Stimulated activated CD4-positive, alpha-beta T cell treated with anti-CD3 and anti-CD28 coated beads, Interleukin-15, amount 100 ng/mL, for 48 hours (primary cell): ENCODE results near the gene LAMA5.

Experiments
- DNase-seq, 2 donors: peaks; one replicate each; pipeline ENCODE4 v3.0.0-alpha.2; 2020; ENCODE audit warnings: low read depth in 2 of 2

Gene LAMA5

GRCh38 chr20:62287759-62288534 lies 79.2 kb downstream of the LAMA5 start:
- DNase-seq: no peak

DNA sequence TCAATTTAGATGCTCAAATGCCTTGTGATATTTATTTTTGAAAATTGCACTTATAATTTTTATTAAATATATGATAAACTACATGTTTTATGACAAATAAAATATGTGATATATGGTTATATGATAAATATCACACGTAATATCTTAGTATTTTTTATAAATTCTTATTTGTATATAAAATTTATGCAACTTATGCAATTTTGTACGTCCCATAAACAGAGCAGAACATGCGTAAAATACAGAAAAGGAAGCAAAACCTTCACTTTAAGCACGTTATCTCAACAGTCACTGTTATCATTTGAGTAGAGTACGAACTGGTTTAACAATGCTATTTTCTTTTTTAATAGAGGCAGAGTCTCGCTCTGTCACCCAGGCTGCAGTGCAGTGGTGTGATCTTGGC lies 80.0 kb downstream of the LAMA5 start:
- DNase-seq: no peak

DNA sequence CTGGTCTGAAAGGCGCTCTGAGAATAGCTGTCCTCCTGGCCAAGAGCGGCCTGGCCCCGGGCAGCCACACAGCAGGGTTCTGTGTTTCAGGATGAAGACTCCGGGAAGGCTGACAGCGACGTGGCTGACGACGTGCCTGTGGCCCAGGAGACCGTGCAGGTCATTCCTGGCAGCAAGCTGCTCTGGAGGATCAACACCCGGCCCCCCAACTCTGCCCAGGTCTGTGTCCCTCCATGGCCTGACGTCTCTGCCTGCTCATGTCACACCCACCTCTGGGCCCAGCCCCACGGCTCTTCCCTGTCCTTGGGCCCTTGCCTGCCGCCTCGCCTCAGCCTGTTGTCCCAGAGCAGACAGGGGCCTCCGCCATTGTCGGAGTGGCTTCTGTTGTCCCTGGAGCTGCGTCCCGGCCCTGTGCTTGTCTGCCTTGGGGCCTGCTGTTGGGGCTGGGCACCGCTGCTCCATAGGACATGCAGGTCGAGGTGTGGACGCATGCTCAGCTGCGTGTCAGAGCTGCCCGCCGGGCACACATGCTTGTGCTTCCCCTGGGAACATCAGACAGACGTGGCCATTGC lies 80.5 kb downstream of the LAMA5 start:
- no peak for DNase-seq

GRCh38 chr20:62285722-62286121 lies 81.4 kb downstream of the LAMA5 start:
- no peak for DNase-seq

DNA sequence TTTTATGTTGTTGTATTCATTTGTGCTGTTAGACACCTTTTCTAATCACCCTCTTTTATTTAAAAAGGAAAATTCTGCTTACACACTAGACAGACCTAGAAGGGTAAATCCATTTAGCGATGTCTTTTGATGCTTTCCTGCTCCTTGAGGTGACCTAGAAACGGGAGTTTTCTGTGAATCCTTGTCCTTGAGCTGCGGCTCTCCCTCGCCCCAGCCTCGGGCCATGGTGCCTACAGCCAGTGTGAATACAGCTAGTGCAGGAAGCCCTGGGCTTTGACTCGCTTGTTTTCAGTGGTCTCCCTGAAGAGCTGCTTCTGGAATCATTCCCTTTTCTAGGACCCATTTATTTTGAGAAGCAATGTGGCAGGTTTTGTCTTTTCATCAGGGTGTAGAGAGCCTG lies 82.0 kb downstream of the LAMA5 start:
- DNase-seq: no peak

DNA sequence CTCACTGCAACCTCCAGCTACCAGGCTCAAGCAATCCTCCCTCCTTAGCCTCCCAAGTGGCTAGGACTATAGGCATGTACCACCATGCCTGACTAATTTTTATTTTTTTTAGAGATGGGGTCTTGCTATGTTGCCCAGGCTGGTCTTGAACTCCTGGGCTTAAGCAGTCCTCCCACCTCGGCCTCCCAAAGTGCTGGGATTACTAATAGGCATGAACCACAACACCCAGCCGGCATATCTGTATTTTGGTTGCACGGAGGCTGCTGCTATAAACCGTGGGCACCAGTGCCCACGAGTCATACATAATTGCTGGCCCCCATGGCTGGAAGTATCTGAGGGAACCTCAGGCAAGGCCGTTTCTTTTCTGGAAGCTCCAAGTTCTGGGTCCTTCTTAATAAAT lies 82.7 kb downstream of the LAMA5 start:
- no peak for DNase-seq

- no peak for DNase-seq
Observed at GRCh38 chr20:62282877-62283503, 84.1 kb downstream of the LAMA5 start.

- no peak for DNase-seq
Observed at GRCh38 chr20:62282103-62282502, 85.0 kb downstream of the LAMA5 start.

DNA sequence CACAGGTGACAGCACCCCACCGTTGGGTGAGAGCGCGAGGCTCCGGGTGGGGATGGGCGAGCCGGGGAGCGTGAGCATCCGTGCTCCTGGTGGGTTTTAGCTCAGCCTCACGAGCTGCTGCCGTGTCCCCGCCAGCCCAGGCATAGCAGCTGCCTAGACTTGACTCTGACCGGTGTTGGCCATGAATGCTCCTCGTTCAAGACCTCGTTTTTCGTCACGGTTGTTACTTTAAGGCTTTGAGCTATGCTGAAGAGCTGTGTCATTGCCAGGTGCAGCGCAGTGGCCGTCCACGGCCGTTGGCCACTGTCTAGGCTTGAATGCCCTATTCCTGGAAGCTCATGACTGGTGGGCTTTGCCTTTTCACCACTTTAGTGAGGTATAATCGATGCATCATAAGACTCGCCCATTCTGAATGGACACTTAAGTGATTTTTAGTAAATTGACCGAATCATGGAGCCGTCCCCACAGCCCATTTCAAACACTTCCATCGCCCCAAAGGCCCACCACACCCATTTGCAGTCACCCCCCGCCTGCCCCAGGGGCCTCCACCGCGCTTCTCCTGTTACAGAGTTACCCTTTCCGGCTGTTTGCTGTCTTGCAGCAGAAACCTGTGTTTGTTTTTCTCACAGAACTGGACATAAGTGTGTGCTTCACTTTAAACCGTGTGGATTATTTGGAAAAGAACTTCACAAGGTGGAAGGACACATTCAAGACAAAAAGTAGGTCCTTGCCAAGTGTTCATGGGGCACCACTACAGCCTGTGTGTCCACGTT lies 85.8 kb downstream of the LAMA5 start:
- no peak for DNase-seq

GRCh38 chr20:62280303-62280702 lies 86.8 kb downstream of the LAMA5 start:
- DNase-seq: no peak

DNA sequence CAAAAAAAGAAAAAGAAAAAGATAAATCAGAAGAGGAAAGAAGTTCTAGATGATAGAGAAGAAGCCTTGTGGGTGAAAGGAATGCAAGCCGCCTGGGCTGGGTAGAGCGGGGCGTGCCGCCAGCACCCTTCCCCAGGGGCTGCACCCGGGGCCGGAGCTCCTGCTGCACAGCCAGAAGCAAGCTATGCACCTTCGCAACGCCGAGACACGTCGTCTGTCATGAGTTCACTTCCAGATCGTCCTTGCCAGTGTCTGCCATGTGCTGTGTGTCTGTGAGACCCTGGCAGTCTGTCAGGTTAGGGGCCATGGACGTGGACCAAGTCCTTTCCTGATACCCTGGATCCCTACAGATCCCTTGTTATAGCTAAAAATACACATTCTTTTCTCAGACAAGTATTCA lies 89.9 kb downstream of the LAMA5 start:
- no peak for DNase-seq

DNA sequence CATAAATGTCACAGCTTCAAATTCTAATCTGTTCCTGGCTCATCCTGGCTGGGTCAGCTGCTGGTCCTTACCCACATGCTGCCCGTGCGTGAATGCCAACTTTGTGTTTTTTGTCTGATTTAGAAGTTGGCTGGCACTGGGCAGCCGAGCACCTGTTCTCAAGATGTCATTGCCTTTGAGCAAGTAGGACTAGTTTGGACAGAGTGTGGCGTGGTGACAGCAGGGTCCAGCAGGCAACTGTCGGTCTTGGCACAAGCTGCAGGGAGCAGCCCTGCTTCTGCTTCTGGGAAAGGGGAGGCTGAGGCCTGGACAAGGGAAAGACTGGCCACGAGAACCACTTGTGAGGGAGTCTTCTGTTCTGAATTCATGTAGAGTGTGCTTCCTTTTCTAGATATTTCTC lies 90.7 kb downstream of the LAMA5 start:
- DNase-seq: no peak

DNA sequence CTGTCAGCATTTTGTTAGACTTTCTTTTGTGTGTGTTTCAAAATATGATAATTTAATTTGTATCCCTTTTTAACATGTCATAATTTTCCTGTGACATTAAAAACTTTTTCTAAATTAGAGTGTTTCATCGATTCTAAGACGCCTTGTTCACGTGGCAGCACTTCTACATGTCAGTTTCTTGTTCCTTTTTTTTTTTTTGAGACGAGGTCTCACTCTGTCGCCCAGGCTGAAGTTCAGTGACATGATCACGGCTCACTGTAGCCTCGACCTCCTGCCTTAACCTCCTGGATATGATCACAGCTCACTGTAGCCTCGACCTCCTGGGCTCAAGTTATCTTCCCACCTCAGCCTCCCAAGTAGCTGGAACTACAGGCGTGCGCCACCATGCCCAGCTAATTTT lies 91.9 kb downstream of the LAMA5 start:
- no peak for DNase-seq

- no peak for DNase-seq
Observed at GRCh38 chr20:62274332-62274950, 92.7 kb downstream of the LAMA5 start.

DNA sequence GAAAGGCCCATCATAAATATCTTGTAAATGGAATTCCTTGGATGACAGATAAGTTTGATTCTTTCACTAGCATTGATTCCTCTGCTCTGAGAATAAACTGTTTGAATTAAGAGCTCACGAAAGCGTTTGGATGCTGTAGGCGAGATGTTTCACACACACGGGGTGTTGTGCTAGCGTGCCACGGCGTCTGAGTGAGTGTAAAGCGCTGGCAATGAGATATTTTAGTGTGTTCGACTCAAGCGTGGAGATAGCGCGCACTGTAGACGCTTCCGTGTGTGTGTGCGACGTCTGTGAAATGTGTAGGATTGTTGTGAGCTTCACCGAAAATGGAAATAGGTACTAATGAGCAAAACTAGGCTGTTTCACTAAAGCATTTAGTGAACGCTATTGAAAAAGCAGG lies 93.7 kb downstream of the LAMA5 start:
- DNase-seq: no peak

GRCh38 chr20:62272200-62272599 lies 94.9 kb downstream of the LAMA5 start:
- DNase-seq: no peak

- no peak for DNase-seq
Observed at GRCh38 chr20:62269871-62270270, 97.2 kb downstream of the LAMA5 start.

DNA sequence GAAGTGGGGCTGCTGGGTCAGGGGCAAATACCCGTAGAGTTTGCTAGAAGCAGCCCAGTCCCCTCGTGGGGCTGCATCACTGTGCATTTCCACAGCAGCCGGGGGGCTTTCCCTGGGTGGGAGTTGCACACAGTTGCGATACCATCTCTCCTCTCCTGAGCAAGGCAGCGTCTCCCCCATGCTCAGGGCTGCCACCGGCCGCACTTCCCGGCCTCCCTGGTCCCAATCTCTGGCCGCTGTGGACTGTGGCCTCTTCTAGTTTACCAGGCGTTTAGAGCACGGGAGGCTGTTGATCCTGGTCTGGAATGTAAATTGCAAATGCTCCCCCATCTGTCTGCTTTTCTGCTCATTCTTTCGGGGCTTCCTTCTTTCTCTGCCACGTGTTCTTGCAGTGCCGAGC lies 97.7 kb downstream of the LAMA5 start:
- no peak for DNase-seq

DNA sequence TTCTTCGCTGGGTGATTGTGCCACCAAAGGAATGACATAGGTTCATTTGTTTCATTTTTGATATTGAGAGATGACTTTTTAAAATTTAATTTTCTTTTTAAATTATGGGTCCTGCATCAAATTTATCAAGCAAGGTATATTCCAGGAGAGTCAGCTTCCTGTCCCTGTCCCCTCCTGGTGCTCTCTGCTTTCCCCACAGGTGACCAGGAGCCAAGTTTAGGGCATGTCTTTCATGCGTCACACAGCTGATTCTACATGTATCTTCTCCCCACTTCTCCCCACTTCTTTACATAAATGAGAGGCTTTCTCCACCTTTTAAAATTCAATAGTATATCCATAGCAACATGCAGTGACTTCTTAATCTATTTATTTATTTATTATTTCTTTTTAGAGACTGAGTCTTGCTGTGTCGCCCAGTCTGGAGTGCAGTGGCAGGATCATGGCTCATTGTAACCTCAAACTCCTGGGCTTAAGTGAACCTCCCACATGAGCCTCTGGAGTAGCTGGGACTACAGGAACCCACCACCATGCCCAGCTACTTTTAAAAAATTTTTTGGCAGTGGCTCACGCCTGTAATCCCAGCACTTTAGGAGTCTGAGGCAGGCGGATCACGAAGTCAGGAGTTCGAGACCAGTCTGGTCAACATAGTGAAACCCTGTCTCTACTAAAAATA lies 98.7 kb downstream of the LAMA5 start:
- no peak for DNase-seq

DNA sequence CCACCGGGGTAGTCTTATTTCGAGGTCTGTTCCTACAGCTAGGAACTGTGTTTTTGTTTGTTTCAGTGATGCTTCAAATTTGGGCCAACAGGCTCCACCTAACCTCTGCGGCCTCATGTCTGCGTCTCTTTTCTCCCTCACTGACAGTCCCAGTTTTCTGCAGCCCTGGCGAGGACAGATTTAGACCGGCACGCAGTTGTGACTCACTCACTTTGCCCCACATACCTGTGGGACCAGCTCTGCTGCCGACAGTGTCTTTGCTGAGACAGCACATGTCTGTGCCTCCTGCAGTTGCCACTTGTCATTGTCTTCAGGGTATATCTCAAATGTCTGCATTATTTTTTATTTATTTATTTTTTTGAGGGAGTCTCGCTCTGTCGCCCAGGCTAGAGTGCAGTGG lies 99.6 kb downstream of the LAMA5 start:
- no peak for DNase-seq

- DNase-seq: no peak
Observed at GRCh38 chr20:62266851-62267250, 100.3 kb downstream of the LAMA5 start.

GRCh38 chr20:62266340-62266739 lies 100.8 kb downstream of the LAMA5 start:
- DNase-seq: no peak
